Hepatocyte (in vitro differentiated cells): ENCODE results near the gene PLXND1. TPM values are rescaled to one million over a fixed set of nuclear protein-coding genes. Genes with fewer than 3 reads are reported as not detected.

Experiments
- DNase-seq: peaks from one replicate; pipeline ENCODE4 v3.0.0-alpha.2; 2016; ENCODE audit warnings: low spot score
- H2AFZ ChIP-seq: fragments of 200-600 bp; sonication (generic); 2 replicates; pipeline ENCODE4 v1.6.0; 2016; ENCODE audit warnings: antibody characterized with exemption, mild to moderate bottlenecking
- H3K27ac ChIP-seq: fragments of 200-600 bp; sonication (generic); 2 replicates; pipeline ENCODE4 v1.5.1; 2016; ENCODE audit warnings: mild to moderate bottlenecking
- H3K27me3 ChIP-seq: fragments of 200-600 bp; sonication (generic); 2 replicates; pipeline ENCODE4 v1.6.1; 2016
- H3K36me3 ChIP-seq: fragments of 200-600 bp; sonication (generic); replicated peaks from 2 replicates; pipeline ENCODE4 v1.5.1; 2016; ENCODE audit warnings: low read depth; ENCODE audit not compliant: insufficient read depth
- H3K4me1 ChIP-seq: fragments of 200-600 bp; sonication (generic); 2 replicates; pipeline ENCODE4 v1.5.1; 2016; ENCODE audit warnings: mild to moderate bottlenecking, moderate library complexity; ENCODE audit not compliant: insufficient read depth
- H3K4me2 ChIP-seq: fragments of 200-600 bp; sonication (generic); 2 replicates; pipeline ENCODE4 v1.6.0; 2016
- H3K4me3 ChIP-seq: fragments of 200-600 bp; sonication (generic); 2 replicates; pipeline ENCODE4 v1.5.1; 2016; ENCODE audit warnings: mild to moderate bottlenecking
- H3K79me2 ChIP-seq: fragments of 200-600 bp; sonication (generic); 2 replicates; pipeline ENCODE4 v1.6.0; 2017; ENCODE audit warnings: mild to moderate bottlenecking
- H3K9me2 ChIP-seq: fragments of 200-600 bp; sonication (generic); replicated peaks from 2 replicates; pipeline ENCODE4 v1.6.0; 2017; ENCODE audit warnings: mild to moderate bottlenecking; ENCODE audit not compliant: insufficient read depth
- H3K9me3 ChIP-seq: fragments of 200-600 bp; sonication (generic); 2 replicates; pipeline ENCODE4 v1.5.1; 2016; ENCODE audit warnings: low read depth, mild to moderate bottlenecking
- H4K20me1 ChIP-seq: fragments of 200-600 bp; sonication (generic); 2 replicates; pipeline ENCODE4 v1.6.0; 2016; ENCODE audit warnings: mild to moderate bottlenecking; ENCODE audit not compliant: insufficient read depth, poor library complexity, severe bottlenecking
- CTCF ChIP-seq: fragments of 200-600 bp; sonication (generic); IDR thresholded peaks from 2 replicates; pipeline ENCODE4 v1.5.1; 2016; ENCODE audit warnings: antibody characterized with exemption, mild to moderate bottlenecking; ENCODE audit not compliant: poor library complexity
- EZH2 ChIP-seq: fragments of 200-600 bp; sonication (generic); IDR thresholded peaks from 2 replicates; pipeline ENCODE4 v1.6.1; 2016; ENCODE audit warnings: antibody characterized with exemption, mild to moderate bottlenecking, borderline replicate concordance
- EZH2phosphoT487 ChIP-seq: fragments of 200-600 bp; sonication (generic); IDR thresholded peaks from one replicate; pipeline ENCODE4 v1.6.1; 2018; ENCODE audit warnings: antibody characterized with exemption, mild to moderate bottlenecking, low read depth, moderate library complexity; ENCODE audit not compliant: unreplicated experiment, severe bottlenecking
- WGBS: methylation state at CpG from one replicate; pipeline ENCODE4 v1.1.6; 2016; ENCODE audit warnings: low lambda C conversion rate; ENCODE audit errors: missing lambda C conversion rate; 5-methylcytosine and 5-hydroxymethylcytosine counted together
- polyA plus RNA-seq: library from polyadenylated mRNA; unstranded; fragments of >200 nt; fragmentation: Nextera tagmentation; extraction: Ambion mirVana; gene quantifications from 2 replicates; pipeline ENCODE4 v1.2.1, GENCODE V29; 2016
- total RNA-seq: library from RNA; depleted of rRNA; stranded (reverse); fragments of >200 nt; gene quantifications from 2 replicates; pipeline ENCODE4 v1.2.3, GENCODE V29; 2014

The PLXND1 gene
- total and polyA plus RNA-seq, 2 experiments from 2014 or later: 36.3 to 45.3 TPM

DNA sequence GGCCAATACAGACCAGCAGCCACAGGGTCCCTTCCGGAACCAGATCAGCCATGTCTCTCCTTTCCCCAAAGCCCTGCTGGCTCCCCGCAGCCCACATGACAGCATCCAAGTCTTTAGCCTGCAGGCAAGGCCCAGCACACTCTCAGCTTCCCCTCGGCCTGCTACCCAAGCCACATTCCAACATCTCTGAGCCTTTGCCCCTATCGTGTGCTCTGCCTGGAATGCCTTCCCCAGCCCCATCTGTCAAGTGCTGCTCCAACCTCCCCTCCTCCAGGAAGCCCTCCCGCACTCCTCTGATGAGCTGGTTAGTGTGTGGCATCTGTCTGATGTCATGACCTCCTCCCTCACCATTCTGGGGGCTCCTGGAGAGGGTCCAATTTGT, 8.5 kb downstream of the PLXND1 start:
- H3K9me2 ChIP-seq: no peaks in the 10 kb centered on the region
- no peak overlapping the region for H3K4me3 ChIP-seq
- TF ChIP-seq EZH2phosphoT487 (no peak), CTCF (no peak), EZH2 (no peak)
- no peaks in the 10 kb centered on the region for H3K27me3 ChIP-seq
- peak overlapping the region; percentile 88 for H3K27ac ChIP-seq
- 43% methylated on average over 5 of the region's 5 CpGs for WGBS
- peaks cover 52% of the 10 kb centered on the region for H3K4me1 ChIP-seq
- no peaks in the 10 kb centered on the region for H4K20me1 ChIP-seq
- H3K4me2 ChIP-seq: peak overlapping the region; percentile 58
- peaks cover 21% of the 10 kb centered on the region for H3K79me2 ChIP-seq
- no peak overlapping the region for H2AFZ ChIP-seq
- no peaks in the 10 kb centered on the region for H3K36me3 ChIP-seq
- no peak for DNase-seq
- H3K9me3 ChIP-seq: no peaks in the 10 kb centered on the region

GRCh38 chr3:129597087-129597999, 9.1 kb downstream of the PLXND1 start:
- Histone ChIP-seq H3K4me1 (peaks cover 56% of the 10 kb centered on the region), H3K4me2 (peak overlapping the region; percentile 58)

DNA sequence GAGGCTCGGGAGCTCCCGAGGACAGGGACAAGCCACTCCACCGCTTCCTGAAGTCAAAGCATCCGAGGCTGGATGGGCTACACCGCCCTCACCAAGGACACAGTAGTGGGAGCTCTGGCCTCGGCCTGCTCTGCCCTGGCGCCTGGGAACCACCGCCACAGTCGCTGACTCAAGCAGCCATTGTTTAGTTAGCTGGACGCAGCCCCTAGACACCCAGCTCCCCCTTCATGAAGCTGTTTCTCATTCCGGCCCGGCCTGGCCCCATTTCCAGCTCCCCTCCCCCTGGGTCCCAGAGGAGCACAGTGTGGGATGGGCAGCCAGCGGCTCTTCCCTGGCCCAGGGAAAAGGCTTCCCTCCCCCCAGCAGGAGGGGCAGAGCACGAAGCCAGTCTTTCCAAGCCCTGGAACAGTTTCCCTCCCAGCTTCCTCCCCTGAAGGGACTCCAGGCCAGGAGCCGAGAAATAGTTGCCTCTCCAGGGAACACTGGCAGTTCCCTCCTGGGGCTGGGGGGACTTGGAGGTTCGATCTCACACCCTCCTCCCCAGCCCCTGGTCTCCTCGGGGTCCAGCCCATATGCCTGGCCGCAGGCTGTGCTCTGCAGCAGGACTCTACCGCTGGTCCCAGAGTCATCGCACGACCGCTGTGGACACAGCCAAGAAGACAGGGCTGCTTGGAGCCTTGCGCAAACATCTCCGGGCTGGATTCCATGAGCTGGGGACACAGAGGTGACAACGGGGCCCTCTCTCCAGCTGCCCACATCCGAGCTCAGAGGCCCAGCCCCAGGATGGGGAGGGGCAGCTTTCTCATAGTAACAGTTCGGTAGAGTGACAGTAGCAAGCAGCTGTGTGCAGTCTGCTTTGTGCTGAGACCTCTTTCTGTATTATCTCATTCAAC, 10.0 kb downstream of the PLXND1 start:
- Histone ChIP-seq H3K9me2 (no peaks in the 10 kb centered on the region), H3K4me3 (no peak overlapping the region), H3K27ac (peak overlapping the region; percentile 88), H3K79me2 (peaks cover 14% of the 10 kb centered on the region), H3K36me3 (no peaks in the 10 kb centered on the region), H3K4me1 (peaks cover 62% of the 10 kb centered on the region), H2AFZ (no peak overlapping the region), H3K9me3 (no peaks in the 10 kb centered on the region), H3K4me2 (peak overlapping the region; percentile 58), H4K20me1 (no peaks in the 10 kb centered on the region), H3K27me3 (no peaks in the 10 kb centered on the region)
- no peak for TF ChIP-seq EZH2phosphoT487
- no peak for TF ChIP-seq CTCF
- no peak for TF ChIP-seq EZH2
- DNase-seq: peak; percentile 78
- WGBS: 44% methylated on average over 27 of the region's 27 CpGs

More at GRCh38 chr3:129597087-129597999, 9.1 kb downstream of the PLXND1 start:
- Histone ChIP-seq H3K9me2 (no peaks in the 10 kb centered on the region), H3K79me2 (peaks cover 15% of the 10 kb centered on the region), H3K27ac (peak overlapping the region; percentile 88), H3K36me3 (no peaks in the 10 kb centered on the region), H3K27me3 (no peaks in the 10 kb centered on the region), H3K4me3 (no peak overlapping the region), H2AFZ (no peak overlapping the region), H4K20me1 (no peaks in the 10 kb centered on the region), H3K9me3 (no peaks in the 10 kb centered on the region)
- 61% methylated on average over 31 of the region's 31 CpGs for WGBS
- TF ChIP-seq EZH2: no peak
- TF ChIP-seq EZH2phosphoT487: no peak
- no peak for TF ChIP-seq CTCF
- no peak for DNase-seq
